Activated naive CD8-positive, alpha-beta T cell treated with anti-CD3 and anti-CD28 coated beads, Interleukin-2, amount 10 ng/mL, durations not matched to agents 7 days and 5 days (primary cell): ENCODE measurements around the gene PBX4. TPM values are rescaled to one million over a fixed set of nuclear protein-coding genes. Genes with fewer than 3 reads are reported as not detected.

Experiments
- ATAC-seq: fragments of 150-1000 bp; cut with Tn5 transposase; one replicate; pipeline ENCODE4 v1.10.0; 2021; ENCODE audit warnings: low read depth, moderate library complexity
- POLR2A ChIA-PET: fragments of 350-600 bp; sonication (Branson Sonifier 250); formaldehyde crosslinking; loops from one replicate; lab custom pipeline; 2021; ENCODE audit warnings: antibody characterized with exemption; lab: Charles Lee
- DNase-seq: peaks from one replicate; pipeline ENCODE4 v3.0.0; 2021
- H3K27ac Mint-ChIP-seq: one replicate; pipeline ENCODE4 v1.8.0; 2022; ENCODE audit warnings: mild to moderate bottlenecking, mixed read lengths
- H3K27me3 Mint-ChIP-seq: one replicate; pipeline ENCODE4 v1.8.0; 2022; ENCODE audit warnings: mild to moderate bottlenecking, moderate library complexity, mixed read lengths
- H3K36me3 Mint-ChIP-seq: one replicate; pipeline ENCODE4 v1.8.0; 2021; ENCODE audit warnings: mild to moderate bottlenecking, mixed read lengths
- H3K4me1 Mint-ChIP-seq: one replicate; pipeline ENCODE4 v1.8.0; 2021; ENCODE audit warnings: mixed read lengths
- H3K4me3 Mint-ChIP-seq: one replicate; pipeline ENCODE4 v1.8.0; 2022; ENCODE audit warnings: mild to moderate bottlenecking, moderate library complexity, mixed read lengths
- H3K9me3 Mint-ChIP-seq: one replicate; pipeline ENCODE4 v1.8.0; 2021; ENCODE audit warnings: mixed read lengths
- total RNA-seq, 2 experiments: library from RNA; stranded (reverse); gene quantifications; one replicate each; pipeline ENCODE4 v1.2.3, GENCODE V29; 2021

PBX4 gene
- total RNA-seq, 2 experiments from 2014 or later, result 41.3 to 46.1 TPM

GRCh38 chr19:19587771-19588170 lies 30.7 kb downstream of the PBX4 start:
- Mint-ChIP-seq H3K9me3 (no peaks in the 10 kb centered on the region), H3K27ac (peak overlapping the region; percentile 84), H3K4me3 (peak overlapping the region; percentile 36), H3K4me1 (peaks cover 51% of the 10 kb centered on the region), H3K36me3 (peaks cover 34% of the 10 kb centered on the region), H3K27me3 (no peaks in the 10 kb centered on the region)
- ATAC-seq (no peak), DNase-seq (no peak)
- POLR2A ChIA-PET, result interaction anchor here (0.8 to 2.9 kb wide), 2 partner anchors 11 to 39 kb away, joined by 4 to 12 read pairs; no protein-coding TSS in a partner anchor

- Mint-ChIP-seq H3K27ac (peak overlapping the region; percentile 21), H3K36me3 (peaks cover 22% of the 10 kb centered on the region), H3K4me3 (no peak overlapping the region), H3K9me3 (no peaks in the 10 kb centered on the region), H3K27me3 (no peaks in the 10 kb centered on the region), H3K4me1 (peaks cover 35% of the 10 kb centered on the region)
- POLR2A ChIA-PET, result no interaction called here
- ATAC-seq (no peak), DNase-seq (no peak)
These were observed 34.1 kb downstream of the PBX4 start for GRCh38 chr19:19584356-19584755.

- H3K9me3 Mint-ChIP-seq, result no peaks in the 10 kb centered on the region
- no peaks in the 10 kb centered on the region for H3K27me3 Mint-ChIP-seq
- peaks cover 11% of the 10 kb centered on the region for H3K36me3 Mint-ChIP-seq
- POLR2A ChIA-PET, result no interaction called here
- H3K4me3 Mint-ChIP-seq, result no peak overlapping the region
- no peak overlapping the region for H3K27ac Mint-ChIP-seq
- H3K4me1 Mint-ChIP-seq, result peaks cover 24% of the 10 kb centered on the region
- no peak for DNase-seq
- no peak for ATAC-seq
These were observed 36.0 kb downstream of the PBX4 start for GRCh38 chr19:19582471-19582870.

GRCh38 chr19:19581391-19581790 lies 37.1 kb downstream of the PBX4 start:
- POLR2A ChIA-PET, result no interaction called here
- no peak overlapping the region for H3K4me3 Mint-ChIP-seq
- ATAC-seq (no peak), DNase-seq (no peak)
- peak overlapping the region; percentile 61 for H3K27ac Mint-ChIP-seq
- peaks cover 11% of the 10 kb centered on the region for H3K36me3 Mint-ChIP-seq
- no peaks in the 10 kb centered on the region for H3K27me3 Mint-ChIP-seq
- H3K9me3 Mint-ChIP-seq, result no peaks in the 10 kb centered on the region
- peaks cover 24% of the 10 kb centered on the region for H3K4me1 Mint-ChIP-seq

- H3K4me1 Mint-ChIP-seq, result peaks cover 23% of the 10 kb centered on the region
- no peak for DNase-seq
- no peaks in the 10 kb centered on the region for H3K9me3 Mint-ChIP-seq
- POLR2A ChIA-PET, result interaction anchor here (0.8 to 1.0 kb wide), 3 partner anchors 11 to 40 kb away, joined by 3 to 5 read pairs (median 3); no protein-coding TSS in a partner anchor
- H3K4me3 Mint-ChIP-seq, result no peak overlapping the region
- H3K36me3 Mint-ChIP-seq, result peaks cover 9% of the 10 kb centered on the region
- H3K27ac Mint-ChIP-seq, result peak overlapping the region; percentile 57
- H3K27me3 Mint-ChIP-seq, result no peaks in the 10 kb centered on the region
- ATAC-seq, result no peak
These were observed 38.1 kb downstream of the PBX4 start for GRCh38 chr19:19580418-19580817.

- no peak overlapping the region for H3K4me3 Mint-ChIP-seq
- H3K9me3 Mint-ChIP-seq, result no peaks in the 10 kb centered on the region
- H3K27me3 Mint-ChIP-seq, result no peaks in the 10 kb centered on the region
- peaks cover 23% of the 10 kb centered on the region for H3K4me1 Mint-ChIP-seq
- peaks cover 9% of the 10 kb centered on the region for H3K36me3 Mint-ChIP-seq
- ATAC-seq (no peak), DNase-seq (no peak)
- POLR2A ChIA-PET, result interaction anchor here (0.8 to 1.0 kb wide), 3 partner anchors 11 to 41 kb away, joined by 3 to 5 read pairs (median 3); no protein-coding TSS in a partner anchor
- peak overlapping the region; percentile 57 for H3K27ac Mint-ChIP-seq
These were observed 38.7 kb downstream of the PBX4 start for GRCh38 chr19:19579533-19580361.

- DNase-seq, result no peak
- H3K9me3 Mint-ChIP-seq, result no peaks in the 10 kb centered on the region
- H3K27me3 Mint-ChIP-seq, result no peaks in the 10 kb centered on the region
- no peak overlapping the region for H3K4me3 Mint-ChIP-seq
- H3K4me1 Mint-ChIP-seq, result peaks cover 16% of the 10 kb centered on the region
- ATAC-seq, result no peak
- no peak overlapping the region for H3K27ac Mint-ChIP-seq
- H3K36me3 Mint-ChIP-seq, result peaks cover 5% of the 10 kb centered on the region
- POLR2A ChIA-PET, result no interaction called here
These were observed 40.2 kb downstream of the PBX4 start for GRCh38 chr19:19578252-19578651.

GRCh38 chr19:19575411-19575810 lies 43.1 kb downstream of the PBX4 start:
- POLR2A ChIA-PET, result no interaction called here
- H3K36me3 Mint-ChIP-seq, result peaks cover 13% of the 10 kb centered on the region
- peaks cover 9% of the 10 kb centered on the region for H3K4me1 Mint-ChIP-seq
- H3K27me3 Mint-ChIP-seq, result no peaks in the 10 kb centered on the region
- DNase-seq (no peak), ATAC-seq (no peak)
- H3K4me3 Mint-ChIP-seq, result no peak overlapping the region
- no peak overlapping the region for H3K27ac Mint-ChIP-seq
- no peaks in the 10 kb centered on the region for H3K9me3 Mint-ChIP-seq

- POLR2A ChIA-PET, result interaction anchor here (0.5 kb wide), 1 partner anchor 27 kb away, joined by 3 read pairs; no protein-coding TSS in a partner anchor
- no peak for DNase-seq
- Mint-ChIP-seq H3K4me1 (peaks cover 4% of the 10 kb centered on the region), H3K36me3 (peaks cover 35% of the 10 kb centered on the region), H3K27ac (no peak overlapping the region), H3K9me3 (no peaks in the 10 kb centered on the region), H3K4me3 (no peak overlapping the region), H3K27me3 (no peaks in the 10 kb centered on the region)
- ATAC-seq, result no peak
These were observed 47.3 kb downstream of the PBX4 start for GRCh38 chr19:19571071-19571786.

- Mint-ChIP-seq H3K27ac (peak overlapping the region; percentile 49), H3K36me3 (peaks cover 36% of the 10 kb centered on the region), H3K9me3 (no peaks in the 10 kb centered on the region), H3K4me1 (peaks cover 3% of the 10 kb centered on the region), H3K4me3 (no peak overlapping the region), H3K27me3 (no peaks in the 10 kb centered on the region)
- DNase-seq, result no peak
- ATAC-seq, result no peak
- POLR2A ChIA-PET, result interaction anchor here (0.5 kb wide), 1 partner anchor 28 kb away, joined by 3 read pairs; no protein-coding TSS in a partner anchor
These were observed 47.9 kb downstream of the PBX4 start for GRCh38 chr19:19570571-19570970.

- Mint-ChIP-seq H3K27ac (no peak overlapping the region), H3K27me3 (no peaks in the 10 kb centered on the region), H3K4me1 (no peaks in the 10 kb centered on the region), H3K36me3 (peaks cover 46% of the 10 kb centered on the region), H3K4me3 (no peak overlapping the region), H3K9me3 (peaks cover 1% of the 10 kb centered on the region)
- ATAC-seq, result no peak
- DNase-seq, result no peak
- POLR2A ChIA-PET, result interaction anchor here (0.5 to 1.6 kb wide), 4 partner anchors 12 to 199 kb away, joined by 3 to 5 read pairs (median 3); no protein-coding TSS in a partner anchor
These were observed 49.4 kb downstream of the PBX4 start for GRCh38 chr19:19568802-19569756.

GRCh38 chr19:19567391-19567790 lies 51.1 kb downstream of the PBX4 start:
- DNase-seq, result no peak
- Mint-ChIP-seq H3K9me3 (peaks cover 1% of the 10 kb centered on the region), H3K36me3 (peaks cover 48% of the 10 kb centered on the region), H3K27ac (peak overlapping the region; percentile 67), H3K27me3 (no peaks in the 10 kb centered on the region), H3K4me3 (no peak overlapping the region), H3K4me1 (no peaks in the 10 kb centered on the region)
- POLR2A ChIA-PET, result interaction anchor here (0.6 to 1.6 kb wide), 3 partner anchors 13 to 60 kb away, joined by 3 to 5 read pairs (median 5); no protein-coding TSS in a partner anchor
- no peak for ATAC-seq
